Measurements from ENCODE around the gene GOT1.

GOT1 gene

DNA sequence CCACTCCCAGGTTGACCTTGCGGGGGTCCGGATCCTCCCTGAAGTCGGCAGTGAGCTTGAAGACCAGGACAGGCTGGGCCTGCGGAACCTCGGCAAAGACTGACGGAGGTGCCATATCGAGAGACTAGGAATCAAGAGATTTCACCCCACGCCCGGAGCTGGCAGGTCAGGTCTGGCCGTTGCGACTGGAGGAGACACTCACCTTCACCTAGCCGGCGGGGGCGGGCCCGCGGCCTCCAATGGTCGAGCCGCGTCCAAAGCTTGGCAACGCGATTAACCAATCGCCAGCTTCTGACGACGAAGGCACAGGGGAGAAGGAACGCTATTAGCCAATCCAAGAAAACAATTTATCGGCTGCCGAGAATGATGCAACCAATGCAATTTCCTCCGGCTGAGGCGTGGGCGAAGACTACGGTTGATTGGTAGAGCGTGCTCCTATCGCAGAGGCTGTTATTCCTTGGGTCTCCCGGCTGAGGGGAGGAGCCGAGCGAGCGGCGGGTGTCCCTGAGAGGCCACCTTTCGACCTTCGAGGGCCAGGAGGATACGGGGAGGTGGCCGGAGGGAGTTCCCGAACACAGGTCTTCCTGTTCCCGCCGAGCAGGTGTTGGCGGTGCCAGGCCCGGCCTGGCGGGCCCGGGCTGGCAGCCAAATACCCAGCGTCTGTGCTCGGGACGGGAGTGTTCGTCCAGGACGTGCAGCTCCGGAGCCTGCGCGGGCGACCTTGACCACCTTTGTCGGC is at the start of gene GOT1:
GOT1 (minus strand) TSS at position 174 of the 739 bp plus-strand sequence; CDS start at position 115, 59 bp downstream.
- FAIRE-seq: peak; percentile 99

DNA sequence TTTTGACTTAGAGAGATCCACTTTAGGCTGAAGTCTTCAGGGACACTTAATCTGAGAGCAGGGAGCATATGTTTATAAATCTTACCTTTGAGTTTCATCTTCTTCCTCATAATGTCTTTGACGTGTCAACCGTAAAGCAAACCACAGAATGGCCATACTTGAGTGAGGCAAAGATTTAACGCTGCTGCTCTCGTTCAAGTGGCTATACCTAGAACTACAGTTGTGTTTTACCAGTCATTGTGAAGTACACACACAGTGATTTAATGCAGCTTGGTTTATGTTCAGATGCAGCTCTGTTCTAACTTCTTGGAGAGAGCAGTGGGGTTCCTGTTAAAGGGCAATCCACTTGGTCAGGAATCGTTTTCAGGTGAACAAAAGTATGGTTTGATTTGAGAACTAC is 39.9 kb upstream of the GOT1 start:
- no peak for FAIRE-seq

DNA sequence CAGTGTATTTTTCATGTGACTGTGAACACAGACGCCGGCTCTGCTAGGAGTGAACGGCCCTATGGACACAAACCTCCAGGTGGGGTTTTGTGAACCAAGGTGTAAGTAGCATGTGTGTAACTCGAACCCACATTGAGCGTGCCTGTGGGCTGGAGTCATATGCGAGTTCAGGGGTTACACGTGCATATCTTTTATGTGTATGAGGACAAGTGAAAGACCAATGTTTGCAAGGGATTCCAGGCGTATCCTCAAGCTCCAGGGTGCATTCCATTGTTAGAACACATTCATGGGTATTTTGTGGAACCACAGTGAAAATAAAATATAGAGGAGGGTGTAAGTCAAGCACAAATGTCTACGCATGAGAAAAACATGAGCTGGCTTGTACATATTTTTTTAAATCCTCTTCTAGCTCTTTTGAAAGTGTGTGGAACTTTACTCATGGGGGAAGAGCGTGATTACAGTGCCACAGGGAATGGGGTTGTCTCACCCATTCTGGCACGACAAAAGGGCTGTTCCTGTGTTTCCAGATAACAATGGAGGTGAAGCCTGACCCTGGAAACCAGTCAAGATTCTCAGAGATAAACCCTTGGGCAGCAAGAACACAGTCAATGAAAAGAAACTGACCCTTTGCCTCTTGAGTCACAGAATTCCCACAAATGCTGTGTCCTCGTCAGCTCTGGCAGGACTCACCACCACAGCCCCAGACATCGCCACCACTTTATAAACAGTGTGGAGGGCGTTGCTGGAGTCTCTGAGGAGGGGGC is 37.0 kb upstream of the GOT1 start:
- FAIRE-seq: no peak

DNA sequence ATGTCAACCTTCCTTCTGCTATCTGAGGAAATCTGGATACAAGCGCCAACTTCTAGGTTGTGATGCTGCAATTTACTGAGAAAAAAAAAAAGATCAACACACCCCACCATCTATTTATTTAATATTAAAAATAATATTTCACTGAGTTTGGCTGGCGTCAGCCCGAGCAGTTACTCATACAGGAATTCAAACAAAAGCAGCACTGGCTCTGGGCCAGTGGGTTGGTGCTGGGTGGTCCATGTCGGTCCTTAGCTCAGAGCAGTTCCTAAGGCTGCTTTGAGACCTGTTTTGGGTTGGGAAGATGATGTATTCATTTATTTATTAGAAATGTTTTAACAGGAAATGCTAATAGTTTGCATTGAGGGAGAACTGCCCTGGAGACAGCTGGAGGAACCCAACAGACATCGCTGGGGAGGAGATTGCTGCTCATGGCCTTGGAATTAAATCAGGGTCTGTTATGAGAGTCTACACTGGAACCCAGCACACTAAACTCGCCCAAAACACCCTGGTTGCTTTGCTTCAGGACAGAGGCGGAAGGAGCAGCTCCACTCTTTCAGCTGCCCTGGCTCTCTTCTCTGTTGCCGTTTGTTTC is 36.3 kb upstream of the GOT1 start:
- no peak for FAIRE-seq

DNA sequence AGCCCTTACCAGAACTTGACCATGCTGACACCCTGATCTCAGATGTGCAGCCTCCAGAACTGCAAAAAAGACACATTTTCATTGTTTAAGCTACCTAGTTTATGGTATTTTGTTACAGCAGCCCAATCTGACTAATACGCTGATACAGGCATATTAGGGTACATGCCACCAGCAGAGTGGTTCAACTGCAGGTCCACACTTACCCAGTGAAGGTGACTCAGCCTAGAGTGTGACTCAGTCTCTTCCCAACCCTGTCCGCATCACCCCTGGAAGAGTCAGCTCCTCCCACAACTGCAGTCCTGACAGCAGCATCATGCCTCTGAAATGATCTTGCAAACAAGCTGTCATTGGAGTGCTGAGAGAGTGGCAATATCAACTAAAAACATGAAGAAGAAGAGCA is 30.8 kb upstream of the GOT1 start:
- no peak for FAIRE-seq

DNA sequence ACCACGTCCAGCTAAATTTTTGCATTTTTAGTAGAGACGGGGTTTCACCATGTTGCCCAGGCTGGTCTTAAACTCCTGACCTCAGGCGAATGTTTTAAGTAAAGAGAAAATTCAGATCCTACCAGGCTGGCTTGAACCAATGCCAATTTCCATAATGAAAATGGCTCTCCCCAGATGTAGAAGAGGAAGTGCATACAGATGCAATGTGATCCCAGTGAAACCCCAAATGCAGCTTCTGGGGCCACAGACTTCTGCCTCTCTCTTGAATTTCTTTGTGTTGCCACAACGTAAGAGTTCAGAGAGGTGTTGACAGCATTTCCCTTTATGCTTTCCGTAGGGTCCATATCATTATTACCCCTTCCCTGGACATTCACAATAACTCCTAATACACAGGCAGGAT is 29.6 kb upstream of the GOT1 start:
- FAIRE-seq: no peak

DNA sequence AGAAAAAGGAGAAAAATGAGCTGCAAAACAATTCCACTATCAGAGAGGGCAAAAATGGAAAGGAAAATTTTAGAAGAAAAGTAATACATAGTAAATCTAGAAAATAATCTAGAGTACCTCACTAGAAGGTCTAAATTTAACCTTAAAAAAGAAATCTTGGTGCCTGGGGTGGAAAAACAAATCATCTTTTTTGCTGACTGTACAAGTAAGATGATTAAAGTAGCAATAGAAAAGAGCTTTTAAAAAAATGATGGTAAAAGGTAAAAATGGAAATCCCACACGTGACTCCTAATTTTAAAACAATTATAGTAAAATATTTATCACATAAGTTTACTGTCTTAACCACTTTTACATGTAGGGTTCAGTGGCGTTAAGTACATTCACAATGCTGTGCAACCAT is 28.8 kb upstream of the GOT1 start:
- no peak for FAIRE-seq

DNA sequence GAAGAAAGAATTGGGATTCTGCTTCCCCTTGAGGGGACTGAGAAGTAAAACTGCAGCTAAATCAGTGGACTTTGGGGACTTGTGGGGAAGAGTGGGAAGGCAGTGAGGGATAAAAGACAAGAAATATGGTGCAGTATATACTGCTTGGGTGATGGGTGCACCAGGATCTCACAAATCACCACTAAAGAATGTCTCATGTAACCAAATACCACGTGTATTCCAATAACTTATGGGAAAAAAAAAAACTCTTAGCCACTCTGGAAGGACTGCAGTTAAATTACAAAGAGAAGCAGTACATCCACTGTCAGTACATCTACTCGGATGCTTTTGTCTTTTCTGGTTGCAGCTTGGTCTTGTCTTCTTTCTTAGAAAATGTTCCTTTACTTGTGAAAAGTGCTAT is 27.4 kb upstream of the GOT1 start:
- no peak for FAIRE-seq

DNA sequence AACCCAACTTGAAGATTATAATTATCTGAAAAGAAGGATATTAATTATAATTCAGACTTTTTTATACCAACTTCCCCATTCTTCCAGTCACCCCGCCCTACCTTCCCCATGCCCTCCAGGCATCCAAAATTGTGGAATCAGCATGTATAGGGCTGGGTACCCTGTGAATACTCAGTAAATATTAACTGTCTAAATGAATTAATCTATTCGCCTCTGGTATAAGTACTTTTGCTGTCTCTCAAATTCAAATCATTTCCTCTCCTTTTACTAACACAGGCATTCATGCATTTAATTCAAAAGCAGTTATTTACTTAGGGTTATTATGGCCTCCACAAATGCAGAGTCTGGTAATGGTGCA is 26.5 kb upstream of the GOT1 start:
- no peak for FAIRE-seq

DNA sequence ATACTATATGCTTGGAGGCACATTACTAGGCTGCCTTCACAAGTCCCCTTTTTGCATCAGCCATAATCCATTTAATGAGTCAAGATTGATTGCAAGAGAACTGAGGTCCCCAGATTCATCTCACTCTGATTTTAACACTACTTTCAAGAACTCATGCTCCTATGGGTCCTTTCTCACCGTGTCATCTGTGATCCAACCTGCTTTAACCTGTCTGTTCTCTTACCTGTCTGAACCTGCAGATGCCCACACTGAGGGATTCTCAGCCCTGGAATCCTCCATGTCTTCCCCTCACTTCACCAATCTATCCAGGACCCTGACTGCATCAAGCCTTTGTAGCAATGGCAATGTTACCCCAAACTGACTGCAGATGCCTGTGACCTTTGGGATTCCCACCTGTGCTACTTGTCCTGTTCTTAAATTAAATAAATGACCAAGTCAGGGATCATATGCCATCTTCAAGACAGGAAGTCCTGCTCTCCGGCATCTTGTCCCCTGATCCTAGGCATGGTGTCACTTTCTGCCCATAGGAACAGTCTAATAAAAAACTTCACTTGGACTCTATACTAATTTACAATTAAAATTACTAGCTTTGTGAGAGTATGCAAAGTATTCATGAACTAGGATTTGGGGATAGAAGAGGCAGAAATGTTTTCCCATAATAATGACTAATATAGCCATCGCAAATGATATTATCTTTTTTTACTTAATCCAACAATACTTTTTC is 25.9 kb upstream of the GOT1 start:
- FAIRE-seq: no peak

DNA sequence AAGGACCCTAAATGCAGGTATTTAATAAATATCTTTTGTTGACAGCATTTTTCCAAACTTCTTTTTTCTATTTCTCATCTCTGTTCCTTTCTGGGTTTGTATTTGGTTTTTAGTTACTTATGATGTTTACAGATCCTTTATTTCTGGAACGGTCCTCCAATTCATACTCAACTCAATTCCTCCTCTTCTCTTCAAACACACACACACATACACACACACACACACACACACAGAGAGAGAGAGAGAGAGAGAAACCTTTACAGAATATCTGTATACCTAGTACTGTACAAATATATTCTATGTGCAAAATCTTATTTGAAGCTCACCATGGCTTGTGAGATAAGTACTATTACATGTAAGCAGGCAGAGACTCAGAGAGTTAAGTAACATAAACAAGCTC is 21.6 kb upstream of the GOT1 start:
- FAIRE-seq: no peak

DNA sequence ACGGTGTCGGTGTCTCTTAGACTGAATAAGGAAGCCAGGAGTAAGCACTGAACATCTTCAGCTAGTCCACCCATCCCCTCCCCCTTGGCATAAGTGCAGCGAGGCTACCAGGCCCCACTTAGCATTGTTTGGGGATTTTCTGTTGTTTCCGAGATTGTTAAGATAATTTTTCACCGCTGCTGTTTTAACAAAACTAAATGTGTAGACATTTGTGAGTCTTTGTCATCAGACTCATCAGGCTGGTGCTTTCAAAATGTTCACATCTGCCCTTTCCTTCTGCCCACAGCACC is 21.0 kb upstream of the GOT1 start:
- no peak for FAIRE-seq

DNA sequence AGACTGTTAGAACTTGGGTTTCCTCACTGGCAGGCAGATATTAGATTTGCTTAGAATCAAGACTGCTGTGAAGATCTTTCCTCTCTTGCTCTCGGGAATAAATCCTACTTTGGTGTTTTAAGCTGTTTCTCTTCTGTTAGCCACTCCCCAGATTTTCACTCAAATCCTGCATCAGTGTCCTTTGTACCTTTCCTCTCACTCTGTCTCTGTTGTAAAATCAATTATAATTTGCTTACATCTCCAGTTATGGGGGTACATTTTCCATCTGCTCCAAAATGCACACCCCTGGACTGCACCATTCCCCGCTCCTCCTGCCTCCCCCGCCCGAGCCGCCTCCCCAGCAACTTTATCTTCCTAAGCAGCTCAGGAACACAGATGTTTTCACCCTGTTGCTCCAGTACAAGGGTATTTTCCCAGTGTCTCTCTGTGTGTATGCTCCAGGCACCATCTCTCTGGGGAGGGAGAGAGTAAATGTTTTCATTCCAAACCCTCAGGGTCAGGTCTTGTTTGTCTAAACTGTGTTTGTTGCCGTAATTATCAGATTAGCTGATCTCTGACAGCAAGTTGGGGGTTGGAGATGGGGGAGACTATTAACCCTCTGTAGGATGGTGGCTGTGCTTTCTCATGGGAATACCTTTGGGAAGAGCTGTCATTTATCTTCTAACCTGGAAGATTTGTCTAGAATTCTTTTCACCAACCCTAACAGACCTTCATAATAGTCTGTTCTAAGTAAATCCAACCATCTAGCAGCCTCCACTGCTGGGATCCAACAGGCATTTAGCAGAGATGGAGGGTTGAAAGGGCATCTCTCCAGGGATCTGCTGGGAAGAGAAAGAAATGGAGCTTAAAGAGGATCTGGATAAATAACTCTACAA is 20.4 kb upstream of the GOT1 start:
- FAIRE-seq: no peak

DNA sequence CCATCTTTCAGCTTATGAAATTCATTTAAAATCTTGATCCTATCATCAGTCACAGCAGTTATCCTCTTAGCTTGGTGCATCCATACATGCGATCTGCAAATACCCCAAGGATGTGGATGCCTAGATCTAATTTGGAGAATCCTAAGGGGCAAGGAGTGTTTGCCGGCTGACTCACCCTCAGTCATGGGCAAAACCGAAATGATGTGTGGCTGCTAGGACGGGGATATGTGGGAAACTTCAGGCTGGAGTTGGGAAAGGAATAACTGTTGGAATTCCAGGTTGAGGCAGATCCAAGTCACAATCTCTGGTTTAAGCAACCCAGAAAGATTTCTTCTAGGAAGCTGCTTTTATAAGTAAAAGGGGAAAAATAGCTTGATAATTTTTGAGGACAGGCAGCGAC is 19.7 kb upstream of the GOT1 start:
- no peak for FAIRE-seq

DNA sequence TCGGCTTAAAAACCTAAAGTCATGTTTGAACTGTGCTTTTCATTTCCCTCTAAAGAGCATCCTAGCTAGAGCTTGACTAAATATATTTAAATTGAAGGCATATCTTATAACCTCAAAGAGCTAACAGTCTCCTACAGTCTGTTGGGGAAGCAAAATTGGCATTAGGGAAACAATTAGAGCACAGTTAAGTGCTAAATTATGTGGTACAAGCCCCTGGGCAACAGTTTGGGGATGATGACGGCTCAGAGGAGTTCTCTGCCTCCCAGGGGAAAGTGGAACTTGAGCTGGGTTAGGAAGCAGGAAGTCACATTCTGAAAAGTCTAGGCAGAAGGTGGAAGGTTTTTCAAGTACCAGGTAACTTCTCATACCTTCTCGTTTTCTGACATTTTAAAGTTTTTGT is 18.6 kb upstream of the GOT1 start:
- no peak for FAIRE-seq

DNA sequence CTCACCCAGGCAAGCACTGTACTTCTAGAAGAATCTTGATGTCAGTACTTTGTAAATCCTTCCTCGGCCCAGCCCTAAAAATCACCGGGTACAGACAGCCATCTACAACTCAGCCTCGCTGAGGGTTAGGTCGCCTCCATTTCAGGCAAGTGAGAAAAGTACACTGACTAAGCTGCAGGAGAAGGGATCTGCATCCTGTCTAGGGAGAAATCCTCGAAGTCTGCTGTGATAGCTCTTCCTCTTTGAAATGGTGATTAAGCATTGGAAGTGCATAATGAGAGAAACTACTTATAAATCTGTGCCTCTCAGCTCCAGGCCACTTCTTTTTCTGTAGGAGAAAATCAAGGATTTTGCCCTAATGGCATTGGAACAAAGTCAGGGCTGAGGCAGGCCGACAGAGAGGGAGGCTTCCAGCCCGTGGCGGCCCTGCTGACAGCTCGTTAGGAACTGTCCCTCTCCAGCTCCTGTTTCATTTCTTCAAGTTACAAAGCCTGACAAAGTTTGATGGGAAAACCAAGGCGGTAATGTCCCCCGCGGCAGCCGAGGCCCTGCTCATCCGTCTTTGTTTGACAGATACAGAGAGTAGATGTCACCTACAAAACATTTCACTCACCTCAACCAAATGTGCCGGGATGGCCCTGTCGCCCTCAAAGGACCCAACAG is 14.1 kb upstream of the GOT1 start:
- no peak for FAIRE-seq

DNA sequence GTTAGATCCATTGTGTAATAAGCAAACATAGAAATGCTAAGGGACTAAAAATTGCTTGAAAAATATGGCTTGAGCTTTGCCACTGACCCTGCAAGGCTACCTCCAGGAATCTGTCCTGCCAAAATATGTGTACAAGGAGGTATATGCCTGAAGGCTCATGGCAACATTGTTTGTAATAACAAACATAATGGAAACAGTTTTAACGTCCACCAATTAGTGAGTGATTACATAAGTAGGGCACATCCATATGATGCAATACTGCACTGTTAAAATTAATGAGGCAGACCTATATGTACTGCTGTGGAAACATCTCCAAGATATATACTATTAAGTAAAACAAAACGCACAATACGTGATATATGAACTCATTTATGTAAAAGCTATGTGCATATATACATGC is 13.1 kb upstream of the GOT1 start:
- FAIRE-seq: no peak

DNA sequence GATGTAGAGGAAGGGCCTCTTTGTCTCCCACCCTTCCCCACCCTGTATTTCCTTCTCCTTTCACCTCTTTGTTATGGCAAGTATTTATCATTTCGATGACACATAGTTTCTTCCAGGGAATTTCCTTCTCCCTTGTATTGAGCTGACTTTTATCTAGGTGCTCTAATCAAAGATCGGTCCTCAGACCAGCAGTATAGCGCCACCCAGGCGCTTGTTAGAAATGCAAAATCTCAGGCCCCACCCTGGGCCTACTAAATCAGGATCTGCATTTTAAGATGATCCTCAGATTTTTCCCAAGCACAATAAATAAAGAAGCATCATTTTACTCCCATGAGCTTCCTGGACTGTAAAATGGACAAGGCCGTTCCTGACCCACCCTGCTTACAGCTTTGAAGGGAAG is 12.0 kb upstream of the GOT1 start:
- FAIRE-seq: no peak

DNA sequence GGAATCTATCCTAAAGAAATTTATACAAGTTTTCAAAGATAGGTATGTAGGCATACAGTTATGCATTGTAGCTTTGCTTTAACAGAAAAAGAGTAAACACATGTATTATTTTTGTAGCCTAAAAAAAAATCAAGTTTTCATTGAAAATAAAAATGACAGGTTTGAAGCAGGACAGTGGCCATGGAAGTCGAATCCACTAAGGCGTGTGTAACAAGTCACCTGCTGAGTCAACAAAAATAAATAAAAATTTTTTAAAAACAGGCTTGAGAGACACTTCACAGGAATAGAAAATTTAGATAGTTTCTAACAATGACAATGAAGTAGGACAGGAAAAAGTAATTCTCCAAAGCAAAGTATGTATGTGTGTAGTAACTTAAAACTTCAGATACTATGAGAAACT is 8.5 kb upstream of the GOT1 start:
- FAIRE-seq: no peak

DNA sequence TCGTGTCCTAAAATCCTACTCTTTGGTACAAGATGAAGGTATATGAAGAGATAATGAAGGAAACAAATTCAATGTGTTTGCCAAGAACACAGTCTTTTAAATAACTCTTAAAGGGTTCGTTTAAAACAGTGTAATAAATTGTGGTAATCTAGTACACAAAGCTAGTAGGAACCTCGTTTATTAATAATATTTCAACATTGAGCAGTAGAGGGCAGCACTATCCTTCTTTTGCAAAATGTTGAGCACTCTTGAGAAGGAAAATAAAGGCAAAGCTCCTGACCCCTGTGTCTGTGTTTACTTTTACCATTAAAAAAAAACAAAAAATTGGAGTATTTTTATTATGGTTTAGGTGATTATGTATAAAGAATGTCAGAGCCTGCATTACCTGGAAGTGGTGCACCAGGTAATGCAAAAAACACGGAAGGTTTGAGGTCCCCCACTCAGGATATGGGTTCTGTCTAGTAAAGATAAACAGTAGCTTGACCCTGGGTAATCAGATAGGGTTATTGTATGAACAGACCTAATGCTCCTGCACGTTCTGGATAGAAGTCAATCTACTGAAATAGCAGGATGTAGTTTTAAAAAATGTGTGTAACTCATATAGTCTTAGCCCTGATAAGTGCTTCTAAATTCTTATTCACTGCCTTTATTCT is 5.7 kb upstream of the GOT1 start:
- peak; percentile 97 for FAIRE-seq

DNA sequence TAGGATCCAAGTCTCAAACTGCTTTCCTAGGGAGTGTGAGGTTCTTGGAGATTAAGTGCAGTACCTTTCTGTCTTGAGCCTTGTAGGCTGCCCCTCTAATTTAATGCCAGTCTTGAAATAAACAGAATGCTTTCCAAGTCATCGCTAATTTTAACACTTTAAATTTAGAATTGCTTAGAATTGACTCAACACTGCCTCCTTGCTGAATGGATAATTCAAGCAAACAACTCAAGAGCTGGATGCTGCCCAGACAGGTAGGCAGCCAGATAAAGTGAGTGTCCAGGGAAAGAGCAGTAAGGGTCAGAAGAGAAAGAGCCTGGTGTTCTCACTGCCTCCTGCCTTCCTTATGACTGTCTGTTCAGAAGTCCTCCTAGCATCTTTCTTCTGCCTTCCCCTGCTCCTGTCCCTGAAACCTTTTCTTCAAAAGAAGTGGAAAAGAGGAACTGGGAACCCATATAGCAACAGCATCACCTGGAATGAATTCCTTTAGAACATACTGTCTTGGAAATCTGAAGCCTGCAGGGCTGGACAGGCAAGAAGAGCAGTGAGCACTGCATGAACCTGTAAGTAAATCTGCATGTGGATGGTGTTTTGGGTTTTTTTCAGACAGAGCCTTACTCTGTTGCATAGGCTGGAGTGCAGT is 3.1 kb upstream of the GOT1 start:
- FAIRE-seq: peak; percentile 3
